HepG2 (cell line): ENCODE results near the gene FCHO2.

Source experiments
- E2F1 ChIP-seq: sonication (generic); formaldehyde crosslinking; IDR thresholded peaks from 2 replicates; pipeline ENCODE4 v1.5.0; 2020; ENCODE audit warnings: missing genetic modification reagents
- JUNB ChIP-seq: sonication (generic); formaldehyde crosslinking; IDR thresholded peaks from 2 replicates; pipeline ENCODE4 v1.8.0; 2022; ENCODE audit warnings: missing genetic modification reagents, mild to moderate bottlenecking, borderline replicate concordance
- SP1 ChIP-seq, 2 experiments: fragments of 450-650 bp in 1 of 2; sonication (generic) in 1 of 2; formaldehyde crosslinking in 1 of 2; IDR thresholded peaks; 2 replicates each; pipeline versions ENCODE4 v1.4.0 to v1.6.1; 2016 to 2020; ENCODE audit warnings: missing genetic modification reagents in 1 of 2

- TF ChIP-seq SP1 (IDR thresholded peaks at IDR 0.05), result no peak
- no peak for TF ChIP-seq SP1 (CRISPR knock-in tag; IDR thresholded peaks at IDR 0.05)
- no peak for TF ChIP-seq E2F1
- TF ChIP-seq JUNB (CRISPR knock-in tag), result no peak
These were observed 74.7 kb downstream of the FCHO2 start for GRCh38 chr5:73030531-73030930.
